PC-3 (cell line): ENCODE results near the gene CPN2. TPM values are rescaled to one million over a fixed set of nuclear protein-coding genes. Genes with fewer than 3 reads are reported as not detected.

Experiments used
- ATAC-seq: fragments of 200-7000 bp; cut with Tn5 transposase; 2 replicates; pipeline ENCODE4 v1.9.1; 2020; ENCODE audit warnings: mild to moderate bottlenecking, moderate library complexity
- BruUV-seq: library from RNA; stranded (reverse); fragments of 400-500 nt; replicated peaks from 2 replicates; lab custom pipeline; 2021; lab: Mats Ljungman, UMichigan
- CTCF ChIA-PET: fragments of 300-600 bp; sonication (Branson Sonifier 250); formaldehyde crosslinking; loops from one replicate; lab custom pipeline; 2022; ENCODE audit warnings: antibody characterized with exemption; lab: Charles Lee
- POLR2A ChIA-PET: fragments of 300-600 bp; sonication (Branson Sonifier 250); formaldehyde crosslinking; loops from one replicate; lab custom pipeline; 2022; ENCODE audit warnings: antibody characterized with exemption; ENCODE audit not compliant: unreplicated experiment; lab: Charles Lee
- DNase-seq: peaks from one replicate; pipeline ENCODE4 v3.0.0-alpha.2; 2015
- H2AFZ ChIP-seq: fragments of 300-600 bp; sonication (generic); 2 replicates; pipeline ENCODE4 v1.6.0; 2016; ENCODE audit warnings: antibody characterized with exemption, low read length
- H3F3A ChIP-seq: fragments of 300-600 bp; sonication (generic); one replicate; pipeline ENCODE4 v1.6.0; 2017; ENCODE audit warnings: antibody characterized with exemption, low read length, control low read depth, mild to moderate bottlenecking; ENCODE audit not compliant: unreplicated experiment
- H3K27ac ChIP-seq: fragments of 300-600 bp; sonication (generic); 2 replicates; pipeline ENCODE4 v1.5.1; 2016; ENCODE audit warnings: mild to moderate bottlenecking, low read length
- H3K27me3 ChIP-seq: fragments of 300-600 bp; sonication (generic); 2 replicates; pipeline ENCODE4 v1.6.1; 2016; ENCODE audit warnings: low read length, mixed read lengths
- H3K36me3 ChIP-seq: fragments of 300-600 bp; sonication (generic); 2 replicates; pipeline ENCODE4 v1.6.1; 2016; ENCODE audit warnings: low read depth, mixed run types, low read length, mixed read lengths
- H3K4me1 ChIP-seq: fragments of 300-600 bp; sonication (generic); 2 replicates; pipeline ENCODE4 v1.5.1; 2016; ENCODE audit warnings: low read length; ENCODE audit not compliant: insufficient read depth
- H3K4me2 ChIP-seq: fragments of 300-600 bp; sonication (generic); 2 replicates; pipeline ENCODE4 v1.6.0; 2016; ENCODE audit warnings: low read length
- H3K4me3 ChIP-seq: fragments of 300-600 bp; sonication (generic); 2 replicates; pipeline ENCODE4 v1.5.1; 2016; ENCODE audit warnings: mild to moderate bottlenecking, low read length, mixed read lengths
- H3K79me2 ChIP-seq: fragments of 300-600 bp; sonication (generic); 2 replicates; pipeline ENCODE4 v1.6.1; 2017; ENCODE audit warnings: low read length, mixed read lengths
- H3K9ac ChIP-seq: fragments of 300-600 bp; sonication (generic); 2 replicates; pipeline ENCODE4 v1.6.0; 2016; ENCODE audit warnings: mild to moderate bottlenecking, low read length
- H3K9me2 ChIP-seq: fragments of 300-600 bp; sonication (generic); replicated peaks from 2 replicates; pipeline ENCODE4 v1.6.1; 2016; ENCODE audit warnings: mixed run types, low read length, mixed read lengths
- H3K9me3 ChIP-seq: fragments of 300-600 bp; sonication (generic); 2 replicates; pipeline ENCODE4 v1.6.1; 2016; ENCODE audit warnings: low read length, mixed read lengths
- H4K20me1 ChIP-seq: fragments of 300-600 bp; sonication (generic); 2 replicates; pipeline ENCODE4 v1.6.1; 2016; ENCODE audit warnings: low read length, mixed read lengths
- EZH2 ChIP-seq: fragments of 300-600 bp; sonication (generic); IDR thresholded peaks from one replicate; pipeline ENCODE4 v1.6.1; 2017; ENCODE audit warnings: antibody characterized with exemption, mild to moderate bottlenecking, low read length; ENCODE audit not compliant: unreplicated experiment
- EZH2phosphoT487 ChIP-seq: fragments of 300-600 bp; sonication (generic); IDR thresholded peaks from 2 replicates; pipeline ENCODE4 v1.6.1; 2018; ENCODE audit warnings: mild to moderate bottlenecking, antibody characterized with exemption, low read length, borderline replicate concordance
- intact Hi-C: fragments of 100-400 bp; cut with micrococcal nuclease; formaldehyde crosslinking; loops from 2 replicates; pipeline ENCODE4 v1.9.0; 2023
- total RNA-seq: library from RNA; depleted of rRNA; stranded (reverse); fragments of >200 nt; gene quantifications from 2 replicates; pipeline ENCODE4 v1.2.3, GENCODE V29; 2014
- TF ChIP-seq, protein P1 (sequence below): fragments of 300-600 bp; sonication (generic); conservative IDR thresholded peaks from 2 replicates; pipeline ENCODE4 v1.5.1; 2017; ENCODE audit warnings: antibody characterized with exemption, low read depth, mild to moderate bottlenecking, low read length

CPN2 gene
- total RNA-seq, 1 experiment from 2014 or later: 0.07 TPM

DNA sequence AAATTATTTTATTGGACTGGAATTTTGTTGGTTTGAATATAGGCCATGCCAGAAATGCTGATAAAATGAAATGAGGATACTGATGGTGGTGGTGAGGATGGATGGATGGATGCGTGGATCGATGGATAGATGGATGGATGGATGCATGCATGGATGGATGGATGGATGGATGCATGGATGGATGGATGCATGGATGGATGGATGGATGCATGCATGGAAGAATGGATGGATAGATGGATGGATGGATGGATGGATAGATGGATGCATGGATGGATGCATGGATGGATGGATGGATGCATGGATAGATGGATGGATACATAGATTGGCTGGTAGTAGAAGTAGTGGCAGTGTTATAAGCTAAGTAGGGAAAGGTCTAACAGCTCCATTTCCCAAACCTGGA, 40.1 kb downstream of the CPN2 start:
- intact Hi-C loops: loop anchor here (5.0 to 10.0 kb wide), 2 partner anchors 34 to 236 kb away; no protein-coding TSS in a partner anchor
- ATAC-seq: no peak
- no peaks in the 10 kb centered on the region for H3K79me2 ChIP-seq
- no peak overlapping the region for H3K4me2 ChIP-seq
- H3F3A ChIP-seq: no peaks in the 10 kb centered on the region
- CTCF ChIA-PET: no interaction called here
- POLR2A ChIA-PET: no interaction called here
- H3K4me1 ChIP-seq: peaks cover 24% of the 10 kb centered on the region
- H3K4me3 ChIP-seq: no peak overlapping the region
- TF ChIP-seq, protein P1, sequence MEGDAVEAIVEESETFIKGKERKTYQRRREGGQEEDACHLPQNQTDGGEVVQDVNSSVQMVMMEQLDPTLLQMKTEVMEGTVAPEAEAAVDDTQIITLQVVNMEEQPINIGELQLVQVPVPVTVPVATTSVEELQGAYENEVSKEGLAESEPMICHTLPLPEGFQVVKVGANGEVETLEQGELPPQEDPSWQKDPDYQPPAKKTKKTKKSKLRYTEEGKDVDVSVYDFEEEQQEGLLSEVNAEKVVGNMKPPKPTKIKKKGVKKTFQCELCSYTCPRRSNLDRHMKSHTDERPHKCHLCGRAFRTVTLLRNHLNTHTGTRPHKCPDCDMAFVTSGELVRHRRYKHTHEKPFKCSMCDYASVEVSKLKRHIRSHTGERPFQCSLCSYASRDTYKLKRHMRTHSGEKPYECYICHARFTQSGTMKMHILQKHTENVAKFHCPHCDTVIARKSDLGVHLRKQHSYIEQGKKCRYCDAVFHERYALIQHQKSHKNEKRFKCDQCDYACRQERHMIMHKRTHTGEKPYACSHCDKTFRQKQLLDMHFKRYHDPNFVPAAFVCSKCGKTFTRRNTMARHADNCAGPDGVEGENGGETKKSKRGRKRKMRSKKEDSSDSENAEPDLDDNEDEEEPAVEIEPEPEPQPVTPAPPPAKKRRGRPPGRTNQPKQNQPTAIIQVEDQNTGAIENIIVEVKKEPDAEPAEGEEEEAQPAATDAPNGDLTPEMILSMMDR: no peak
- no peak for TF ChIP-seq EZH2
- no peak for TF ChIP-seq EZH2phosphoT487
- H3K9me3 ChIP-seq: no peaks in the 10 kb centered on the region
- no peak overlapping the region for H2AFZ ChIP-seq
- H3K9me2 ChIP-seq: no peaks in the 10 kb centered on the region
- H3K36me3 ChIP-seq: no peaks in the 10 kb centered on the region
- BruUV-seq: no TSS peak
- no peaks in the 10 kb centered on the region for H3K27me3 ChIP-seq
- H3K9ac ChIP-seq: no peak overlapping the region
- no peak overlapping the region for H3K27ac ChIP-seq
- no peak for DNase-seq
- H4K20me1 ChIP-seq: no peaks in the 10 kb centered on the region

DNA sequence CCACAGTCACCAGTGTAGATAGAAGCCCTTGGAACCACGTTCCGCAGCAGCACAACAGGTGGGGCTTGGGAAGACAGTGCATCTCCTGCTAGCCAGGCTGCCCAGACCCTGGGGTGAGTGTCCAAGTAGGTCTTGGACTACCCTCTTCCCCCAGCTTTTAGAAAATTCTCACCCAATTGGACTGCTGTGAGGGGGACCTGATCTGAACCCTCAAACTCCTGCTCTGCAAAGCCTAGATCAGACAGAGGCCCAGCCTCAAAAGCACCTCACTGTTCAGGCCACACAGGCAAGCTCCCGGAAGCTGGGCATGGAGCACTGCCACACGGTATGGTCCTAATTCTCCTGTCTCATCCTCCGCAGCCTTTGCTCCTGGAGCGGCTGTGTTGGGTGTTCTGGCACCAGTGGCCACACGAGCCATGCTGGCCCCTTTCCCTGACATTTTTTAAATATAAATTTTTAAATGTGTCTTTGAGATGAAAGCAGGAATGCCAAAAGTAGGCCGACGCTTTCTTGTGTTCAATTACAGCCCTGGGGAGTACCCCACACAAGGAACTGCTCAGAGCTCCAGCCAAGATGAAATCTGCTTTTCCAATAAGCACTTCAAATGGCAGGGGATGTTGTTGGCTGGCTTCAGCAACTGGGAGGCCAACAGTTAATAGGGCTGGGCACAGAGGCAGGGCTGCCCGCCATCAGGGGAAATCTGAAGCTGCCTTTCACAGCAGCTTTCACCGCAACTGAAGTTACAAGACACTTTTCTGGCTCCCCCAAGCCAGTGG, 40.9 kb downstream of the CPN2 start:
- BruUV-seq: no TSS peak

More for the DNA sequence above, 40.9 kb downstream of the CPN2 start:
- Histone ChIP-seq H3F3A (no peaks in the 10 kb centered on the region), H3K4me1 (peaks cover 20% of the 10 kb centered on the region), H3K27me3 (no peaks in the 10 kb centered on the region), H3K27ac (no peak overlapping the region), H4K20me1 (no peaks in the 10 kb centered on the region), H3K9me3 (no peaks in the 10 kb centered on the region), H2AFZ (no peak overlapping the region), H3K9me2 (no peaks in the 10 kb centered on the region), H3K4me2 (no peak overlapping the region), H3K36me3 (no peaks in the 10 kb centered on the region), H3K9ac (no peak overlapping the region), H3K79me2 (no peaks in the 10 kb centered on the region), H3K4me3 (no peak overlapping the region)
- intact Hi-C loops: loop anchor here (5.0 to 10.0 kb wide), 2 partner anchors 33 to 235 kb away; no protein-coding TSS in a partner anchor
- no peak for TF ChIP-seq EZH2phosphoT487
- TF ChIP-seq, protein P1: no peak
- no peak for TF ChIP-seq EZH2
- ChIA-PET POLR2A (no interaction called here), CTCF (no interaction called here)
- ATAC-seq: no peak
- DNase-seq: no peak
